H9 (cell line): ENCODE measurements around the gene NAGPA. TPM values are rescaled to one million over a fixed set of nuclear protein-coding genes. Genes with fewer than 3 reads are reported as not detected.

Experiments
- DNase-seq: peaks from one replicate; pipeline ENCODE4 v3.0.0-alpha.2; 2017
- H2AFZ ChIP-seq: one replicate; pipeline ENCODE4 v1.6.1; 2013; ENCODE audit warnings: mild to moderate bottlenecking, low read length, control low read depth, moderate library complexity
- H2AK5ac ChIP-seq: 2 replicates; pipeline ENCODE4 v1.6.1; 2013; ENCODE audit warnings: low read length, control low read depth, mixed read lengths; ENCODE audit not compliant: insufficient read length
- H2BK120ac ChIP-seq: one replicate; pipeline ENCODE4 v1.6.1; 2013; ENCODE audit warnings: low read depth, mild to moderate bottlenecking, low read length, control low read depth, inconsistent platforms; ENCODE audit not compliant: poor library complexity, severe bottlenecking
- H2BK12ac ChIP-seq: 2 replicates; pipeline ENCODE4 v1.6.1; 2013; ENCODE audit warnings: low read length, control low read depth, mixed read lengths, low read depth; ENCODE audit not compliant: insufficient read length
- H2BK15ac ChIP-seq: 2 replicates; pipeline ENCODE4 v1.6.1; 2013; ENCODE audit warnings: low read depth, low read length, control low read depth
- H2BK20ac ChIP-seq: one replicate; pipeline ENCODE4 v1.6.1; 2013; ENCODE audit warnings: low read depth, mild to moderate bottlenecking, low read length, control low read depth, inconsistent platforms; ENCODE audit not compliant: poor library complexity, severe bottlenecking
- H2BK5ac ChIP-seq: 2 replicates; pipeline ENCODE4 v1.6.1; 2013; ENCODE audit warnings: low read length, control low read depth, mixed read lengths; ENCODE audit not compliant: insufficient read length
- H3K14ac ChIP-seq: 2 replicates; pipeline ENCODE4 v1.6.1; 2013; ENCODE audit warnings: low read length, control low read depth; ENCODE audit not compliant: insufficient read depth
- H3K18ac ChIP-seq: 2 replicates; pipeline ENCODE4 v1.6.1; 2013; ENCODE audit warnings: low read depth, mild to moderate bottlenecking, mixed read lengths, low read length, control low read depth; ENCODE audit not compliant: insufficient read length
- H3K23ac ChIP-seq: 2 replicates; pipeline ENCODE4 v1.6.1; 2013; ENCODE audit warnings: low read length, control low read depth, mixed read lengths, low read depth; ENCODE audit not compliant: insufficient read length
- H3K23me2 ChIP-seq: 2 replicates; pipeline ENCODE4 v1.6.1; 2013; ENCODE audit warnings: low read depth, mild to moderate bottlenecking, mixed read lengths, low read length, control low read depth; ENCODE audit not compliant: insufficient read length, poor library complexity, severe bottlenecking
- H3K27ac ChIP-seq: 2 replicates; pipeline ENCODE4 v1.5.1; 2013; ENCODE audit warnings: low read length, control low read depth, mixed read lengths, low read depth; ENCODE audit not compliant: insufficient read length
- H3K27me3 ChIP-seq: 2 replicates; pipeline ENCODE4 v1.6.1; 2013; ENCODE audit warnings: low read length, control low read depth, inconsistent platforms; ENCODE audit not compliant: insufficient read depth
- H3K4ac ChIP-seq: 2 replicates; pipeline ENCODE4 v1.6.1; 2013; ENCODE audit warnings: low read depth, mild to moderate bottlenecking, control low read depth, inconsistent platforms, low read length, moderate library complexity
- H3K4me1 ChIP-seq: 2 replicates; pipeline ENCODE4 v1.6.1; 2013; ENCODE audit warnings: low read length, control low read depth, inconsistent platforms; ENCODE audit not compliant: insufficient read depth
- H3K4me2 ChIP-seq: 2 replicates; pipeline ENCODE4 v1.6.1; 2013; ENCODE audit warnings: low read length, control low read depth, mixed read lengths; ENCODE audit not compliant: insufficient read length, insufficient read depth
- H3K56ac ChIP-seq: 2 replicates; pipeline ENCODE4 v1.6.1; 2013; ENCODE audit warnings: low read depth, mild to moderate bottlenecking, mixed read lengths, low read length, control low read depth; ENCODE audit not compliant: insufficient read length
- H3K79me1 ChIP-seq: 2 replicates; pipeline ENCODE4 v1.6.1; 2013; ENCODE audit warnings: low read depth, mild to moderate bottlenecking, moderate library complexity, low read length, control low read depth, inconsistent platforms; ENCODE audit not compliant: insufficient read depth, poor library complexity, severe bottlenecking
- H3K79me2 ChIP-seq: 2 replicates; pipeline ENCODE4 v1.6.1; 2013; ENCODE audit warnings: low read length, control low read depth, inconsistent platforms; ENCODE audit not compliant: insufficient read depth
- H3K9ac ChIP-seq: 2 replicates; pipeline ENCODE4 v1.6.1; 2013; ENCODE audit warnings: low read length, control low read depth, mixed read lengths; ENCODE audit not compliant: insufficient read length; ENCODE audit errors: extremely low read depth
- H3K9me3 ChIP-seq: one replicate; pipeline ENCODE4 v1.6.1; 2013; ENCODE audit warnings: low read depth, low read length, inconsistent platforms; ENCODE audit not compliant: control insufficient read depth
- H3T11ph ChIP-seq: one replicate; pipeline ENCODE4 v1.6.1; 2013; ENCODE audit warnings: mild to moderate bottlenecking, low read length, control low read depth, inconsistent platforms
- H4K20me1 ChIP-seq: one replicate; pipeline ENCODE4 v1.6.1; 2013; ENCODE audit not compliant: control insufficient read depth, insufficient read length, insufficient read depth
- H4K5ac ChIP-seq: 2 replicates; pipeline ENCODE4 v1.6.1; 2013; ENCODE audit warnings: low read depth, mild to moderate bottlenecking, mixed read lengths, low read length, control low read depth; ENCODE audit not compliant: insufficient read length
- H4K8ac ChIP-seq: replicated peaks from 2 replicates; pipeline ENCODE4 v1.6.1; 2013; ENCODE audit warnings: low read length, control low read depth, mixed read lengths, low read depth; ENCODE audit not compliant: insufficient read length
- H4K91ac ChIP-seq: 2 replicates; pipeline ENCODE4 v1.6.1; 2013; ENCODE audit warnings: low read depth, mild to moderate bottlenecking, moderate library complexity, mixed read lengths, low read length, control low read depth; ENCODE audit not compliant: insufficient read length
- H3K27ac Mint-ChIP-seq, 3 experiments: 2 replicates in 2 of 3; 3 replicates in 1 of 3; pipeline ENCODE4 v1.8.0; 2020 to 2021; ENCODE audit warnings: mixed read lengths in 3 of 3, mild to moderate bottlenecking in 1 of 3, moderate library complexity in 1 of 3
- H3K27me3 Mint-ChIP-seq: 2 replicates; pipeline ENCODE4 v1.8.0; 2021; ENCODE audit warnings: low read depth, mild to moderate bottlenecking, moderate library complexity, mixed read lengths
- H3K36me3 Mint-ChIP-seq, 3 experiments: 2 replicates in 2 of 3; 3 replicates in 1 of 3; pipeline ENCODE4 v1.8.0; 2020 to 2021; ENCODE audit warnings: low read depth in 3 of 3, mixed read lengths in 3 of 3; ENCODE audit not compliant: insufficient read depth in 1 of 3
- H3K4me1 Mint-ChIP-seq, 2 experiments: 2 replicates each; pipeline ENCODE4 v1.8.0; 2020; ENCODE audit warnings: mixed read lengths in 2 of 2
- H3K4me3 Mint-ChIP-seq, 2 experiments: 2 replicates in 1 of 2; 3 replicates in 1 of 2; pipeline ENCODE4 v1.8.0; 2020 to 2021; ENCODE audit warnings: mild to moderate bottlenecking in 2 of 2, mixed read lengths in 2 of 2, moderate library complexity in 1 of 2
- H3K9me3 Mint-ChIP-seq, 2 experiments: 2 replicates in 1 of 2; 3 replicates in 1 of 2; pipeline ENCODE4 v1.8.0; 2020; ENCODE audit warnings: mild to moderate bottlenecking in 2 of 2, mixed read lengths in 2 of 2, moderate library complexity in 1 of 2
- WGBS: extraction: QIAGEN DNeasy Blood & Tissue Kit; methylation state at CpG from one replicate; pipeline ENCODE4 v1.1.7; 2013; ENCODE audit warnings: missing lambda C conversion rate, low lambda C conversion rate, mixed read lengths; ENCODE audit not compliant: insufficient read length; ENCODE audit errors: extremely low coverage; 5-methylcytosine and 5-hydroxymethylcytosine counted together
- total RNA-seq: library from RNA; stranded (reverse); gene quantifications from 2 replicates; pipeline ENCODE4 v1.2.1, GENCODE V29; 2021
- TF ChIP-seq, protein P1 (sequence below): fragments of 200-600 bp; sonication (generic); conservative IDR thresholded peaks from 3 replicates; pipeline ENCODE4 v1.8.0; 2021; ENCODE audit warnings: antibody characterized with exemption, mild to moderate bottlenecking

Gene NAGPA
- total RNA-seq, 1 experiment from 2014 or later, result 12.1 TPM

DNA sequence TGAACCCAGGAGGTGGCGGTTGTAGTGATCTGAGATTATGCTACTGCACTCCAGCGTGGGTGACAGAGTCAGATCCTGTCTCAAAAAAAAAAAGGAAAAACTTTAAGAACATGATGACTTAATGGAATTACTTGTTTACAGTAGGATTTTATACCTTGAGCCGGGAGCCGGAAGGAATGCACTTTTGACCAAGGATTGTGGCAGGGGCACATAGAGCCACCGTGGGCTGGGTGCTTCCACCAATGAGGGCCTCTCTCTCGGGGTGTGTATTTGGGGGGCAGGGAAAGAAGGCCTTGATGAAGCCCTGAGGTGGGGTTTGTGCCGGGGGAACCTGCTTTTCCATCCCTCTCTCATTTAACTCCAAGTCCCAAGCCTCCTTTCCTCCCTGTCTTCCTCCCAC is 6.7 kb upstream of the NAGPA start:
- Mint-ChIP-seq H3K27me3 (peaks cover 6% of the 10 kb centered on the region), H3K9me3 (no peaks in the 10 kb centered on the region), H3K36me3 (no peaks in the 10 kb centered on the region), H3K4me1 (peaks cover 16 to 29% of the 10 kb centered on the region in 2 experiments), H3K27ac (no peak overlapping the region), H3K4me3 (no peak overlapping the region)
- no peak overlapping the region for H4K5ac ChIP-seq
- DNase-seq, result no peak
- H3K27ac ChIP-seq, result no peak overlapping the region
- WGBS, result no CpG with 5 or more reads among the region's 7 CpGs
- no peaks in the 10 kb centered on the region for H3K23me2 ChIP-seq
- no peaks in the 10 kb centered on the region for H3K9me3 ChIP-seq
- no peak overlapping the region for H2AFZ ChIP-seq
- H4K91ac ChIP-seq, result no peak overlapping the region
- H2BK20ac ChIP-seq, result no peak overlapping the region
- H3K18ac ChIP-seq, result no peak overlapping the region
- no peak overlapping the region for H3K9ac ChIP-seq
- H2BK15ac ChIP-seq, result no peak overlapping the region
- no peaks in the 10 kb centered on the region for H3K27me3 ChIP-seq
- no peak overlapping the region for H2BK120ac ChIP-seq
- no peak overlapping the region for H3K4ac ChIP-seq
- TF ChIP-seq, protein P1, sequence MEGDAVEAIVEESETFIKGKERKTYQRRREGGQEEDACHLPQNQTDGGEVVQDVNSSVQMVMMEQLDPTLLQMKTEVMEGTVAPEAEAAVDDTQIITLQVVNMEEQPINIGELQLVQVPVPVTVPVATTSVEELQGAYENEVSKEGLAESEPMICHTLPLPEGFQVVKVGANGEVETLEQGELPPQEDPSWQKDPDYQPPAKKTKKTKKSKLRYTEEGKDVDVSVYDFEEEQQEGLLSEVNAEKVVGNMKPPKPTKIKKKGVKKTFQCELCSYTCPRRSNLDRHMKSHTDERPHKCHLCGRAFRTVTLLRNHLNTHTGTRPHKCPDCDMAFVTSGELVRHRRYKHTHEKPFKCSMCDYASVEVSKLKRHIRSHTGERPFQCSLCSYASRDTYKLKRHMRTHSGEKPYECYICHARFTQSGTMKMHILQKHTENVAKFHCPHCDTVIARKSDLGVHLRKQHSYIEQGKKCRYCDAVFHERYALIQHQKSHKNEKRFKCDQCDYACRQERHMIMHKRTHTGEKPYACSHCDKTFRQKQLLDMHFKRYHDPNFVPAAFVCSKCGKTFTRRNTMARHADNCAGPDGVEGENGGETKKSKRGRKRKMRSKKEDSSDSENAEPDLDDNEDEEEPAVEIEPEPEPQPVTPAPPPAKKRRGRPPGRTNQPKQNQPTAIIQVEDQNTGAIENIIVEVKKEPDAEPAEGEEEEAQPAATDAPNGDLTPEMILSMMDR, result no peak
- H3T11ph ChIP-seq, result no peak overlapping the region
- H4K8ac ChIP-seq, result no peak overlapping the region
- no peak overlapping the region for H3K14ac ChIP-seq
- H3K79me1 ChIP-seq, result no peaks in the 10 kb centered on the region
- H2BK5ac ChIP-seq, result no peak overlapping the region
- H3K4me1 ChIP-seq, result peaks cover 6% of the 10 kb centered on the region
- H3K23ac ChIP-seq, result no peak overlapping the region
- no peak overlapping the region for H3K56ac ChIP-seq
- no peaks in the 10 kb centered on the region for H3K79me2 ChIP-seq
- no peak overlapping the region for H2AK5ac ChIP-seq
- no peaks in the 10 kb centered on the region for H4K20me1 ChIP-seq
- no peak overlapping the region for H2BK12ac ChIP-seq
- H3K4me2 ChIP-seq, result no peak overlapping the region
